HL-60 (cell line): ENCODE results near the gene ALDH4A1.
A peak's percentile ranks its signal among the peaks of the same experiment; 100 is the strongest.
"Not testable (repeated sequence)": the region's sequence is repeated elsewhere in the genome, so short reads cannot be mapped to it uniquely, and the experiment has no call there.

ENCODE experiments used
- DNase-seq, 2 experiments: peaks; one replicate each; pipeline ENCODE4 v3.0.0-alpha.2; 2010 to 2020; ENCODE audit warnings: low read depth in 1 of 2, low spot score in 1 of 2
- H3K27ac ChIP-seq: fragments of 250-450 bp; sonication (Bioruptor Pico); replicated peaks from 2 replicates; pipeline ENCODE4 v1.5.1; 2020; ENCODE audit warnings: mild to moderate bottlenecking, moderate library complexity
- H3K27me3 ChIP-seq: fragments of 250-450 bp; sonication (Bioruptor Pico); 2 replicates; pipeline ENCODE4 v1.5.1; 2021; ENCODE audit warnings: mild to moderate bottlenecking, moderate library complexity; ENCODE audit not compliant: insufficient read depth, poor library complexity, severe bottlenecking
- H3K4me3 ChIP-seq: replicated peaks from 2 replicates; pipeline ENCODE4 v1.5.1; 2011; ENCODE audit warnings: mild to moderate bottlenecking, control low read depth, low read length; ENCODE audit not compliant: insufficient read depth
- CTCF ChIP-seq: IDR thresholded peaks from one replicate; pipeline ENCODE4 v1.5.1; 2011; ENCODE audit warnings: low read length, control low read depth, inconsistent platforms; ENCODE audit not compliant: insufficient read depth
- GABPA ChIP-seq: IDR thresholded peaks from 2 replicates; pipeline ENCODE4 v1.6.1; 2012; ENCODE audit warnings: low read depth
- POLR2AphosphoS5 ChIP-seq: IDR thresholded peaks from 2 replicates; pipeline ENCODE4 v1.6.1; 2012; ENCODE audit warnings: low read depth
- REST ChIP-seq: IDR thresholded peaks from 2 replicates; pipeline ENCODE4 v1.6.1; 2012; ENCODE audit warnings: low read depth; ENCODE audit not compliant: insufficient replicate concordance
- SPI1 ChIP-seq: IDR thresholded peaks from 2 replicates; pipeline ENCODE4 v1.6.1; 2012; ENCODE audit warnings: low read depth, mild to moderate bottlenecking, borderline replicate concordance

ALDH4A1 gene

GRCh38 chr1:18895317-18895716 is 7.0 kb downstream of the ALDH4A1 start:
- Histone ChIP-seq H3K27me3 (no peaks in the 10 kb centered on the region), H3K27ac (no peak overlapping the region), H3K4me3 (no peak overlapping the region)
- TF ChIP-seq CTCF (no peak), GABPA (no peak), SPI1 (no peak), REST (no peak), POLR2AphosphoS5 (no peak)
- DNase-seq = no peak

- no peak for TF ChIP-seq GABPA
- no peak for TF ChIP-seq SPI1
- TF ChIP-seq CTCF = no peak
- TF ChIP-seq REST = no peak
- TF ChIP-seq POLR2AphosphoS5 = no peak
- Histone ChIP-seq H3K27me3 (no peaks in the 10 kb centered on the region), H3K27ac (no peak overlapping the region), H3K4me3 (no peak overlapping the region)
- DNase-seq = no peak
Measured at GRCh38 chr1:18893120-18893519, 9.2 kb downstream of the ALDH4A1 start.

- H3K4me3 ChIP-seq, H3K27ac ChIP-seq: not testable (repeated sequence)
Measured at GRCh38 chr1:18891858-18892257, 10.5 kb downstream of the ALDH4A1 start.

GRCh38 chr1:18891426-18891780 is 11.0 kb downstream of the ALDH4A1 start:
- Histone ChIP-seq H3K4me3 (no peak overlapping the region), H3K27me3 (no peaks in the 10 kb centered on the region), H3K27ac (no peak overlapping the region)
- TF ChIP-seq SPI1 (no peak), GABPA (no peak), POLR2AphosphoS5 (no peak), REST (no peak), CTCF (no peak)
- DNase-seq = peak in 1 of 2 experiments; percentile 45

More at GRCh38 chr1:18891858-18892257, 10.5 kb downstream of the ALDH4A1 start:
- DNase-seq, H3K27me3 ChIP-seq: not testable (repeated sequence)
